OCI-LY7 (cell line): Measurements from ENCODE around the gene WDR91. TPM values are rescaled to one million over a fixed set of nuclear protein-coding genes. Genes with fewer than 3 reads are reported as not detected.

Source experiments
- BruUV-seq: library from RNA; stranded (reverse); fragments of 400-500 nt; replicated peaks from 2 replicates; lab custom pipeline; 2021; lab: Mats Ljungman, UMichigan
- CTCF ChIA-PET: fragments of 300-600 bp; sonication (Branson Sonifier 250); formaldehyde crosslinking; loops from one replicate; lab custom pipeline; 2022; ENCODE audit warnings: antibody characterized with exemption; ENCODE audit not compliant: unreplicated experiment; lab: Charles Lee
- POLR2A ChIA-PET: fragments of 300-600 bp; sonication (Branson Sonifier 250); formaldehyde crosslinking; loops from one replicate; lab custom pipeline; 2022; ENCODE audit warnings: antibody characterized with exemption; lab: Charles Lee
- DNase-seq: peaks from one replicate; pipeline ENCODE4 v3.0.0-alpha.2; 2015; ENCODE audit warnings: low spot score
- H2AFZ ChIP-seq: fragments of 200-600 bp; sonication (generic), shearing (Covaris generic); 2 replicates; pipeline ENCODE4 v1.6.1; 2014; ENCODE audit warnings: mild to moderate bottlenecking, antibody characterized with exemption, low read length, moderate library complexity
- H3K27ac ChIP-seq: fragments of 200-600 bp; sonication (generic); 2 replicates; pipeline ENCODE4 v1.5.1; 2014; ENCODE audit warnings: mixed run types, low read depth, mild to moderate bottlenecking, moderate library complexity, low read length, inconsistent platforms; ENCODE audit not compliant: poor library complexity, severe bottlenecking
- H3K36me3 ChIP-seq: fragments of 200-600 bp; sonication (generic); 2 replicates; pipeline ENCODE4 v1.6.1; 2014; ENCODE audit warnings: mild to moderate bottlenecking, antibody characterized with exemption, low read length, moderate library complexity, mixed read lengths; ENCODE audit not compliant: insufficient read depth
- H3K4me1 ChIP-seq: fragments of 200-600 bp; sonication (generic); 2 replicates; pipeline ENCODE4 v1.5.1; 2014; ENCODE audit warnings: mild to moderate bottlenecking, low read length; ENCODE audit not compliant: insufficient read depth, poor library complexity, severe bottlenecking
- H3K4me2 ChIP-seq: fragments of 200-600 bp; sonication (generic); 2 replicates; pipeline ENCODE4 v1.6.1; 2014; ENCODE audit warnings: mild to moderate bottlenecking, low read length
- H3K4me3 ChIP-seq: fragments of 200-600 bp; sonication (generic); 2 replicates; pipeline ENCODE4 v1.5.1; 2014; ENCODE audit warnings: mild to moderate bottlenecking, low read depth, low read length; ENCODE audit not compliant: poor library complexity, severe bottlenecking
- H3K79me2 ChIP-seq: fragments of 200-600 bp; sonication (generic); 2 replicates; pipeline ENCODE4 v1.6.1; 2016; ENCODE audit warnings: low read depth, mild to moderate bottlenecking, low read length, moderate library complexity, mixed read lengths; ENCODE audit not compliant: insufficient read depth
- H3K9me2 ChIP-seq: fragments of 200-600 bp; sonication (generic); 2 replicates; pipeline ENCODE4 v1.6.1; 2016; ENCODE audit warnings: mild to moderate bottlenecking, low read length, mixed read lengths; ENCODE audit not compliant: insufficient read depth
- H3K9me3 ChIP-seq: fragments of 200-600 bp; sonication (generic); 2 replicates; pipeline ENCODE4 v1.6.1; 2014; ENCODE audit warnings: mild to moderate bottlenecking, mixed run types, low read length, mixed read lengths
- H4K20me1 ChIP-seq: fragments of 200-600 bp; sonication (generic); 2 replicates; pipeline ENCODE4 v1.6.1; 2014; ENCODE audit warnings: mild to moderate bottlenecking, antibody characterized with exemption, low read length, moderate library complexity, mixed read lengths; ENCODE audit not compliant: insufficient read depth
- EZH2phosphoT487 ChIP-seq: fragments of 200-600 bp; sonication (generic); IDR thresholded peaks from 2 replicates; pipeline ENCODE4 v1.6.1; 2018; ENCODE audit warnings: low read depth, borderline replicate concordance, mild to moderate bottlenecking, mixed run types, antibody characterized with exemption, low read length, moderate library complexity, mixed read lengths
- intact Hi-C: fragments of 100-400 bp; cut with micrococcal nuclease; formaldehyde crosslinking; loops from one replicate; pipeline ENCODE4 v1.10.0; 2022; ENCODE audit not compliant: unreplicated experiment
- total RNA-seq, 2 experiments: library from RNA; depleted of rRNA in 1 of 2; stranded (reverse); fragments of >200 nt in 1 of 2; shearing (Covaris generic) in 1 of 2; gene quantifications; 2 replicates each; pipeline ENCODE4 v1.2.3, GENCODE V29; 2014 to 2022
- TF ChIP-seq, protein P1 (sequence below): fragments of 200-600 bp; sonication (generic); conservative IDR thresholded peaks from 2 replicates; pipeline ENCODE4 v1.5.1; 2014; ENCODE audit warnings: mild to moderate bottlenecking, antibody characterized with exemption, low read length, moderate library complexity, mixed read lengths

WDR91 gene
- total RNA-seq, 2 experiments from 2014 or later: 13.6 to 17.1 TPM

DNA sequence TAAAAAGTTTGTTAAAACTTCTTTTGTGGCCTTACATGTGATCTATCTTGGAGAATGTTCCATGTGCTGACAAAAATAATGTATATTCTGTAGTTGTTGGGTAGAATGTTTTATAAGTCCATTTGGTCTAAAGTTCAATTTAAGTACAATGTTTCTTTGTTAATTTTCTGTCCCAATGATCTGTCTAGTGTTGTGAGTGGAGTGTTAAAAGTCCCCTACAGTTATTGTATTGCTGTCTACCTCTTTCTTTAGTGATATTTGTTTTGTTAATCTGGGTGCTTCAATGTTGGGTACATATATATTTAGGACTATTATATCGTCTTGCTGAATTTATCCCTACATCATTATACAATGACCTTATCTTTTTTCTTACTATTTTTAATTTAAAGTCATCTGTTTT, 56.6 kb downstream of the WDR91 start:
- H2AFZ ChIP-seq: no peak overlapping the region
- no peak for DNase-seq
- H3K4me1 ChIP-seq: peaks cover 5% of the 10 kb centered on the region
- H3K9me2 ChIP-seq: no peaks in the 10 kb centered on the region
- H4K20me1 ChIP-seq: no peaks in the 10 kb centered on the region
- ChIA-PET POLR2A (no interaction called here), CTCF (no interaction called here)
- no TSS peak for BruUV-seq
- TF ChIP-seq EZH2phosphoT487: no peak
- TF ChIP-seq, protein P1, sequence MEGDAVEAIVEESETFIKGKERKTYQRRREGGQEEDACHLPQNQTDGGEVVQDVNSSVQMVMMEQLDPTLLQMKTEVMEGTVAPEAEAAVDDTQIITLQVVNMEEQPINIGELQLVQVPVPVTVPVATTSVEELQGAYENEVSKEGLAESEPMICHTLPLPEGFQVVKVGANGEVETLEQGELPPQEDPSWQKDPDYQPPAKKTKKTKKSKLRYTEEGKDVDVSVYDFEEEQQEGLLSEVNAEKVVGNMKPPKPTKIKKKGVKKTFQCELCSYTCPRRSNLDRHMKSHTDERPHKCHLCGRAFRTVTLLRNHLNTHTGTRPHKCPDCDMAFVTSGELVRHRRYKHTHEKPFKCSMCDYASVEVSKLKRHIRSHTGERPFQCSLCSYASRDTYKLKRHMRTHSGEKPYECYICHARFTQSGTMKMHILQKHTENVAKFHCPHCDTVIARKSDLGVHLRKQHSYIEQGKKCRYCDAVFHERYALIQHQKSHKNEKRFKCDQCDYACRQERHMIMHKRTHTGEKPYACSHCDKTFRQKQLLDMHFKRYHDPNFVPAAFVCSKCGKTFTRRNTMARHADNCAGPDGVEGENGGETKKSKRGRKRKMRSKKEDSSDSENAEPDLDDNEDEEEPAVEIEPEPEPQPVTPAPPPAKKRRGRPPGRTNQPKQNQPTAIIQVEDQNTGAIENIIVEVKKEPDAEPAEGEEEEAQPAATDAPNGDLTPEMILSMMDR: no peak
- no peak overlapping the region for H3K4me3 ChIP-seq
- H3K9me3 ChIP-seq: peaks cover 38% of the 10 kb centered on the region; the same call in 1 of the 2 replicates
- H3K36me3 ChIP-seq: peaks cover 20% of the 10 kb centered on the region; the same call in 1 of the 2 replicates
- no peak overlapping the region for H3K4me2 ChIP-seq
- intact Hi-C loops: no loop called here
- H3K27ac ChIP-seq: no peak overlapping the region
- H3K79me2 ChIP-seq: no peaks in the 10 kb centered on the region

DNA sequence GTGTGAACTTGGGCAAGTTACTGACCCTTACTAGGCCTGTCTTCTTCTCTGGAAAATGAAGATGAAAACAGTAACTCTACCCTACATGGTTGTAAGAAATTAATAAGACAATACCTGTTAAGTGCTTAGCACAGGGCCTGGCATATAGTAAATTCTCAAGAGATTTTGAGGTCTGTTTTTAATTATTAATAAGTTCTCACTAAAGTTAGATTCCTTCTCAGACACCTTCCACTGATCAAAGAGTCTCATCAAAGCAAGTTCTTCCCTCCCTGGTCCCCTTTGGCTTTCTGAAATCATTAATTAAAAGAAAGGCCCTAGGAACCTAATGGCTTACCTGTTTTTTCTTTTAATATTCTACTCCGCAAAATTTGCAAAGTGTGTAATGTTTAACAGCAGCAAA, 58.9 kb downstream of the WDR91 start:
- intact Hi-C loops: no loop called here
- Histone ChIP-seq H3K27ac (no peak overlapping the region), H4K20me1 (no peaks in the 10 kb centered on the region), H3K4me1 (peaks cover 9% of the 10 kb centered on the region), H3K4me2 (no peak overlapping the region), H3K9me3 (peaks cover 30% of the 10 kb centered on the region; the same call in 1 of the 2 replicates), H3K4me3 (no peak overlapping the region), H3K36me3 (no peaks in the 10 kb centered on the region), H3K9me2 (no peaks in the 10 kb centered on the region), H3K79me2 (no peaks in the 10 kb centered on the region), H2AFZ (no peak overlapping the region)
- DNase-seq: no peak
- ChIA-PET POLR2A (no interaction called here), CTCF (no interaction called here)
- no TSS peak for BruUV-seq
- TF ChIP-seq EZH2phosphoT487: no peak
- TF ChIP-seq, protein P1: no peak

DNA sequence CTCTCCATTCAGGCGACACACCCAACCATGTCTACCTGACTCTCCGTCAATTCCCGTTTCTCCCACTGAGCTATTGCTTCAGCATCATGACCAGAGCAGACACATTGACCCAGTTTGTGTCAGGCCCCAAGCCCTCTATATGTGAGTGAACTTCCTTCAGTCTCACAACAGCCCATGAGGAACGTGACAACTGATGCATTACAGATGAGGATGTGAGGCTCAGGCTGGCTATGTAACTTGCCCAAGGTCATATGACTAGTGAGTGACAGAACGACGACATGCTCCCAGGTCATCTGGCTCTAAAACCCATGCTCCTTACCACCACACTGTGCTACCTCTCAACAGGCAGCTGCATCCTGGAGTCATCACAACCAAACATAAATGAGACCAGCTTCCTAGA, 59.8 kb downstream of the WDR91 start:
- peaks cover 22% of the 10 kb centered on the region; the same call in 1 of the 2 replicates for H3K9me3 ChIP-seq
- CTCF ChIA-PET: no interaction called here
- H3K4me3 ChIP-seq: no peak overlapping the region
- H3K4me2 ChIP-seq: no peak overlapping the region
- no peak overlapping the region for H2AFZ ChIP-seq
- POLR2A ChIA-PET: no interaction called here
- H3K4me1 ChIP-seq: peaks cover 9% of the 10 kb centered on the region
- no peak overlapping the region for H3K27ac ChIP-seq
- H3K9me2 ChIP-seq: no peaks in the 10 kb centered on the region
- BruUV-seq: no TSS peak
- no peak for DNase-seq
- no peaks in the 10 kb centered on the region for H3K79me2 ChIP-seq
- H3K36me3 ChIP-seq: no peaks in the 10 kb centered on the region
- no peaks in the 10 kb centered on the region for H4K20me1 ChIP-seq
- intact Hi-C loops: no loop called here
- no peak for TF ChIP-seq EZH2phosphoT487
- TF ChIP-seq, protein P1: no peak
